HG03108 (cell line): ENCODE results near the gene DEFB131B.
"Not testable (repeated sequence)": the region's sequence is repeated elsewhere in the genome, so short reads cannot be mapped to it uniquely, and the experiment has no call there.

Source experiments
- ATAC-seq: cut with Tn5 transposase; IDR thresholded peaks from one replicate; pipeline ENCODE4 v1.9.1; 2021; ENCODE audit warnings: moderate library complexity; ENCODE audit not compliant: unreplicated experiment

DEFB131B gene, protein sequence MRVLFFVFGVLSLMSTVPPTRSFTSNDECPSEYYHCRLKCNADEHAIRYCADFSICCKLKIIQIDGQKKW

DNA sequence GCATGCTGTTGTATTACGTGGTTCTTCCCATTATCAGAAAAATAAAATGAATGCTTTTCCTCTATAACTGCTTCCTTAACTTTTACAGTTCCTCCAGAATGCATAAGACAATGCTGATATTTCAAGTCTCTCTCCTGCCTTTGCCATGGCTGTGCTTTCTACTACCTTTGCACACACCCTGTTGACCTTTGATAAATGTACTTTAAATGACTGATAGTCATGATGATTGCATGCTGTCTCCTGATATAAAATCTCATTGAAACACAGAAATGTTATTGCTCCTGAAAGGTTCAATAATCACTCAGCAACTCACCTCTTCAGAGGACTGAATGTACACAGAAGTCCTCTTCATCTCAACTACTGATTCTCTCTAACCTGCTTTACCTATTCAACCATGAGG is at the start of gene DEFB131B:
TSS of gene DEFB131B (plus strand) at position 395 of the 400 bp plus-strand sequence. CDS start at position 395, 0 bp downstream.
- not testable (repeated sequence) for ATAC-seq

DNA sequence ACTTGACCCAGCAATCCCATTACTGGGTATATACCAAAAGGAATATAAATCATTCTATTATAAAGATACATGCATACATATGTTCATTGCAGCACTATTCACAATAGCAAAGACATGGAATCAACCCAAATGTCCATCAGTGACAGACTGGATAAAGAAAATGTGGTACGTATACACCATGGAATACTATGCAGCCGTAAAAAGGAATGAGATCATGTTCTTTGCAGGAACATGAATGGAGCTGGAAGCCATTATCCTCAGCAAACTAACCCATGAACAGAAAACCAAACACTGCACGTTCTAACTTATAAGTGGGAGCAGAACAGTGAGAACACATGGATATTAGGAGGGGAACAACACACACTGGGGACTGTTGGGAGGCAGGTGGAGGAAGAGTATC is 49.0 kb upstream of the DEFB131B start:
- not testable (repeated sequence) for ATAC-seq

DNA sequence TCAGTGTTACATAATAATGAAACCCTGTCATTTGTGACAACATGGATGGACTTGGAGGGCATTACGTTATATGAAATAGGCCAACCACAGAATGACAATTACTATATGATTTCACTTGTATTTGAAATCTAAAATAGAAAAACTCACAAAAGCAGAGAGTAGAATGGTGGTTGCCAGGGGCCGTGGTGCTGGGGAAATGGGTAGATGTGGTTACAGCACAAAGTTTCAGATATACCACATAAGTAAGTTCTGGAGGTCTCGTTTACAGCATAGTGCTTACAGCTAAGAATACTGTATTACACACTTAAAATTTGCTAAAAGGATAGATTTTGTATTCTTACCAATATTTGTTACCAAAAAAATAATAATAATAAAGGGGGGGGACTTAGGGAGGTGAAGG is 48.6 kb upstream of the DEFB131B start:
- ATAC-seq = not testable (repeated sequence)

DNA sequence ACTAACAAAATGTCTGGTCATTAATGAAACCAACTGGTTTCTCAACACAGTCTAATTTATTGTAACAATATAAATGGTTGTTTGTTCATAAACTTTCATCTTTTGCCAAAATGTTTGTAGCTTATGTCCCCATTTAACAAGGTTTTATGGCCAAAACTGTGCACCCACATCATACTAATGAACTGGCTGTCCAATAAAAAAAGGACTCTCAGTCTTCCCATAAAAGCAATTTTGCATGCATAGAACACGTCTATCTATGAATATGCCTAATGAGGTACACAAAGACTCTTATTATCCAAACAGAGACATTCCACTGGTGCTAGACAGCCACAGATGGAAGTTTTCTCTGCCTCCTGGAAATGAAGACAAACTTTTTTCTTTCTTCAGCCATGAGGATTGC is 45.4 kb upstream of the DEFB131B start, which contains the start of gene DEFB108B:
TSS of gene DEFB108B (plus strand) at position 390 of the 400 bp plus-strand sequence. CDS start at position 390, 0 bp downstream.
- not testable (repeated sequence) for ATAC-seq

DNA sequence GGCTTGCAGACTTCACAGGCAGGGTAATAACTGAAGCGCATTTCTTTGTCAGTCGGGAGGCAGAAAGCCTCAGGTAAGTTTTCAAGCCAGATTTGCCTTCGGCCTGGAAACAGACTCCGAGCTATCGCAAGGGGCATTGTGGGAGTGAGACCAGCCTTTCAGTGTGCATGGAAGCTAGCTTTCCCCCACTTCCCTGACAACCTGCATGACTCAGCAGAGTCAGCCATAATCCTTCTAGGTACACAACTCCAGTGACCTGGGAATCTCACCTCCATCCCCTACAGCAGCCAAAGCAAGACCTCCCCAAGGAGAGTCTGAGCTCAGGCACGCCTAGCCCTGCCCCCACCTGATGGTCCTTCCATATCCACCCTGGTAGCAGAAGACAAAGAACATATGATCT is 35.5 kb upstream of the DEFB131B start:
- ATAC-seq = not testable (repeated sequence)

DNA sequence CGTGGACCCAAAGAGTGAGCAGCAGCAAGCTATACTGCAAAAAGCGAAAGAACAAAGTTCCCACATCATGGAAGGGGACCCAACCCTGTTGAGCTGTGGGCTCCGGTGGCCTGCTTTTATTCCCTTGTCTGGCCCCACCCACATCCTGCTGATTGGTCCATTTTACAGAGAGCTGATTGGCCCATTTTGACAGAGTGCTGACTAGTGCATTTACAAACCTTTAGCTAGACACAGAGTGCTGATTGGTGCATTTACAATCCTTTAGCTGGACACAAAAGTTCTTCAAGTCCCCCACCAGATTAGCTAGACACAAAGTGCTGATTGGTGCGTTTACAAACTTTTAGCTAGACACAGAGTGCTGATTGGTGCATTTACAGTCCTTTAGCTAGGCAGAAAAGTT is 34.9 kb upstream of the DEFB131B start:
- ATAC-seq = not testable (repeated sequence)

DNA sequence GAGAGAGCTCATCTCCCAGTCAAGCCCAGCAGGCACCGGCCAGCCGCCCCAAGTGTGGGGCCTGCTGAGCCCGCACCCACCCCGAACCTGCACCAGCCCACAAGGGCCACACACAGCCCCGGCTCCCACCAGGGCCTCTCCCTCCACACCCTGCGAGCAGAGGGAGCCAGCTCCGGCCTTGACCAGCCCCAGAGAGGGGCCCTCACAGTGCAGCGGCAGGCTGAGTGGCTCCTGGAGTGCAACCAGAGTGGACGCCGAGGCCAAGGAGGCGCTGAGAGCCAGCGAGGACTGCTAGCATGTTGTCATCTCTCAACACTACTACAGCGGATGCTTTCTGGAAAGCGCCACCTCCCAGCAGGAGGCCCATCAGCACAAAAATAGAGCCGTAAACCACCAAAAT is 34.4 kb upstream of the DEFB131B start:
- ATAC-seq = no peak

DNA sequence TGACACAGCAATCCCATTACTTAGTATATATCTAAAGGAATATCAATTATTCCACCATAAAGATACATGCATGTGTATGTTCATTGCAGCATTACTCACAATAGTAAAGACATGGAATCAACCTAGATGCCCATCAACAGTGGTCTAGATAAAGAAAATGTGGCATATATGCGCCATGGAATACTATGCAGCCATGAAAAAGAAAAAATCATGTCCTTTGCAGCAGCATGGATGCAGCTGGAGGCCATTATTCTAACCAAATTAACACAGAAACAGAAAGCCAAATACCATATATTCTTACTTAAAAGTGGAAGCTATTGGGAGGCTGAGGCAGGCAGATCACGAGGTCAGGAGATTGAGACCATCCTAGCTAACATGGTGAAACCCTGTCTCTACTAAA is 24.4 kb upstream of the DEFB131B start:
- ATAC-seq = not testable (repeated sequence)

DNA sequence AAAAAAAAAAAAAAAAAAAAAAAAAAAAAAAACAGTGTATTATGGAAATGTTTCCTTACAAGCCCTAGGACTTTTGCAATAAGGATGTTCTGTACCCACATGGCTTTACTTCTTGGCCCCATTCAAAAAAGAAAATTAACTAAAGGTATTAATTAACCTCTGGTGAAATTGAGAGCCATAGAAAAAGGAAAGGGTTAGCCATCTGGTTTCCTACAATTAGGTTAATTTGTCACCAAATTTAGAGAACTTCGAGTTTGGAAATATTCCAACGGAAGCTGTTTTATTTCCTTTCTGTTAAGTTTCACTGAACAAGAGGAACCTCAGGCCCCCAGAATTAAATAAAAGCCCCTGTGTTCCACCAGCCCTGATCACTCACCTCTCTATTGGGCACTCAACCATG is 22.4 kb upstream of the DEFB131B start:
- not testable (repeated sequence) for ATAC-seq

DNA sequence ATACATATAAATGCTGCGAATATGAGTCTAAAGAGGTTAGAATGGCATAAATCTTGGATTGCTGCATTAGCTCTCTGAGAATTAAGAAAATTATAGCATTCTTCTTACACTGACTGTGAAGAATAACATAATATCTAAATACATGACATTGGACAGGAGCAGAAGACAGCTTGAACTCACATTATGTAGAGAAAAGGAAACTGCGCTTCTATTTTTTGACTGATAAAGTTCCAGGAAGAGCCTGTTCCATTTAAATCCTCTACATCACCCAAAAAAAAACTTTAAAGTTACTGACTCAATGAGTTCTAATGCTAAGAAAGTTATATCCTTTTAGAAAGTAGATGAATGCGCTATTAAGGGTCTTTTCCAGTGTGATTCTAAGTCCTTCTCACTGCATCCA is 17.4 kb upstream of the DEFB131B start:
- not testable (repeated sequence) for ATAC-seq

DNA sequence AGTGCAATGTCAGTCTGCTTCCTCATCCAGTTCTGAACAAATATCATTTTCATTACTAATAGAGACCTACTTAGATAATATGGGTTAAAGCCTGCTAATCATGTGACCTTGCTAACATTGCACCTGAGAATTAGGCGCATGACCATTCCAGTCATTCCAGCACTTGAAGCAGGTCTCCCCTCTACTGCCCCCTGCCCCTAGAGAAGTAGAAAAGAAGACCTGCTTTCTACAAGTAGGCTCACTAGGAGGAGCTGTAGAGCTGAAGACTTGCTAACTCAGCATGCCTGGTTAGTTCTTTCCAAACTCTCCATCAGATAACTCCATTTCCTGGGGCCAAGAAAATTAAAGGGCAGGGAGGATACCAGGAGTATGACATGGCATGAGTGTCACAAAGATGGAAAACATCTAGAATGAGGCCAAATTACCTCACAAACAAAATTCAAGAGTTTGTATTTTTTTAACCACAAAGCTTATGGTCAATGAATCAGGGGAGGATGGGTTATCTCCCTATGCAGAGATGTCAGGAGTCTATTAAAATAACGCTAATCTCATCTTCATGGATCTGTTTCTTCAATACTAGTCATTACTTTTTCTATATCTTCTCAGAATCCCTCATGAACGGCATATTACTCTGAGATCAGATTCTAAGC is 14.2 kb upstream of the DEFB131B start:
- ATAC-seq = not testable (repeated sequence)

DNA sequence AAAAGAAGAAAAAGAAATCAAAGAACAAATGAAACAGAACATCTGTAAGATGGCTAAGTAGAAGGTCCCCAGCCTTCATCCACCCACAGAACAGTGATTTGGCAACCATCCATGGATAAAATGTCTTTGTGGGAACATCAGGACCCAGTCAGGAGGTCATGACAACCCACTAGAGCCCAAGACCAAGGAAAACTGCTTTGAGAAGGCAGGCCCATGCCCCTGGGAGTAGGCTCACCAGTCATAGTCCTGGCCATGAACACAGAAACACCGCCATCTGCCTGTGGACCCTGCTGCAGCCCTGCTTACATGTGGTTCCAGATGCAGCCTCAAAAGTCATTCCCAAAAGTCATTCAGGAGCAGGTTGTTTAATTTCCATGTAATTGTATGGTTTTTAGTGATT is 11.0 kb upstream of the DEFB131B start:
- not testable (repeated sequence) for ATAC-seq

DNA sequence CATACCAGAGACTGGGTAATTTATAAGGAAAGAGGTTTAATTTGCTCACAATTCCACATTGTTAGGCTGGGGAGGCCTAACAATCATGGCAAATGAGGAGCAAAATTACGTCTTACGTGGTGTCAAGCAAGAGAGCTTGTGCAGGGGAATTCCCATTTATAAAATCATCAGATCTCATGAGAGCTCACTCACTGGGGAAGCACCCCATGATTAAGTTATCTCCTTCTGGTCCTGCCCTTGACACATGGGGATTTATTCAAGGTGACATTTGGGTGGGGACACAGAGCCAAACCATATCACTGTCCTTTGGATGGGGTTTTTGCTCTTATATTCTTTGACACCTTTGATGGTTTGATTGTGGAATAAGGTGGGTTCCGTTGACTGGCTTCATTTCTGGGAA is 8.3 kb upstream of the DEFB131B start:
- ATAC-seq = not testable (repeated sequence)

DNA sequence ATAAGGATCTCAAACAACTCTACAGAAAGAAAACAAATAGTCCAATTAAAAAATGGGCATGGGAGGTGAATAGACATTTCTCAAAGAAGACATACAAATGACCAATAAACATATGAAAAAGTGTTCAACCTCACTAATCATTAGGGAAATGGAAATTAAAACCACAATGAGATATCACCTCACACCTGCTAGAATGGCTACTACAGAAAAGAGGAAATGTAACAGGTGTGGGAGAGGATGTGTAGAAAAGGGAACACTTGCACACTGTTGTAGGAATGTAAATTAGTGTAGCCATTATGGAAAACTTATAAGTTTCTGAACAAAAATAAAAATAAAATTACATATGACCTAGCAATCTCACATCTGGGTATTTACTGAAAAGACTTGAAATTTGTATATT is 7.6 kb upstream of the DEFB131B start:
- not testable (repeated sequence) for ATAC-seq

DNA sequence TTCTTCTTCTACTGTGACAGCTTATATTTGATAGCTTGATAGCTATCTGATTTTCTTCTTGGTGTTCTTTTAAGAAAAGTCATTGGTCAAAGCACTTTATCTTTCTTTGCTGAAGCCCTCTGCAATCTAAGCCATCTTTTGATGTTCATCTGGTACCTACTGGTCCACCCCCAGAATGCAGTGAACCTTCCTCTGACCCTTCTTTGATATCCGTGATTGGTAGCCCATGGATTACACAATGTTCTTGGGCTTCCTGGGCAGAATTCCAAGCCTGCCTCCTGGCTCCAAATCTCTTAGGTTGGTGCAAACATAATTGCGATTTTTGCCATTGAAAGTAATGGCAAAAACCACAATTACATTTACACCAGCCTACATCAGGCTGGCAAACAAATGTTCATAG is 2.0 kb upstream of the DEFB131B start:
- not testable (repeated sequence) for ATAC-seq

DNA sequence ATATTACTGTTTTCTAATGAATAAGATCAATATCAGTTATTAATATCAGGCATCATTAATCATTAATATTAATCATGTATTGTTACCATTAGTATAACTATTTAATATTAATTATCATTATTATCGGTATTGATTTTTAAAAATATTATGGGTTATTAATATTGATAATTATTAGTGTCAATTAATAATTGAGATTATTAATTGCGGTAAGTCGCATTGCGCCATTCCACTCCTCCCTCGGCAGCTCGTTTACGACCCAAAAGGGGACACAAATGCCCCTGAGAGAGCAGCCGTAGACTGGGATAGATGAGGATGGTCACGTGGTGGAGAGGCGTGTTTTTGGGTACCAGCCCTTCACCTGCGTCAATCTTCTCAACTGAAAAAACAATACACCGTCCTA is 7.6 kb downstream of the DEFB131B start:
- not testable (repeated sequence) for ATAC-seq

DNA sequence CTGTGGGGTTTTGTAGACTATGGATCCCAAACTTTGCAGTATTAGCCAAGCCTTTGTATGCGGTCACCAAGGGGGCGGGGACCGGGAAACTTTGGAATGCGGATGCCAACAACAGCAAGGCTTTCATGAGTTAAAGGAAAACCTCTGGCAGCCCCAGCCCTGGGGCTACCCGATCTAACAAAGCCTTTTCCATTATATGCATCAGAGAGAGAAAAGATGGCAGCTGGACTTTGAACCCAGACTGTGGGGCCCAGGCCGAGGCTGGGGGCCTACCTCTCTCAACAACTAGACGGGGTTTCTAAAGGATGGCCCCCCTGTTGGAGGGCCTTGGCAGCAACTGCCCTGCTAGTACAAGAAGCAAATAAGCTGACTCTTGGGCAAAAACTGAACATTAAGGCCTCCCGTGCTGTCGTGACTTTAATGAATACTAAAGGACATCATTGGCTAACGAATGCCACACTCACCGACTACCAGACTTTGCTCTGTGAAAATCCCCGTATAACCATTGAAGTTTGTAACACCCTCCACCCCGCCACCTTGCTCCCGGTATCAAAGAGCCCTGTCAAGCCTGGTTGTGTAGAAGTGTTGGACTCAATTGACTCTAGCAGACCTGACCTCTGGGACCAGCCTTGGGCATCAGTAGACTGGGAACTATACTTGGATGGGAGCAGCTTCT is 10.2 kb downstream of the DEFB131B start:
- not testable (repeated sequence) for ATAC-seq

DNA sequence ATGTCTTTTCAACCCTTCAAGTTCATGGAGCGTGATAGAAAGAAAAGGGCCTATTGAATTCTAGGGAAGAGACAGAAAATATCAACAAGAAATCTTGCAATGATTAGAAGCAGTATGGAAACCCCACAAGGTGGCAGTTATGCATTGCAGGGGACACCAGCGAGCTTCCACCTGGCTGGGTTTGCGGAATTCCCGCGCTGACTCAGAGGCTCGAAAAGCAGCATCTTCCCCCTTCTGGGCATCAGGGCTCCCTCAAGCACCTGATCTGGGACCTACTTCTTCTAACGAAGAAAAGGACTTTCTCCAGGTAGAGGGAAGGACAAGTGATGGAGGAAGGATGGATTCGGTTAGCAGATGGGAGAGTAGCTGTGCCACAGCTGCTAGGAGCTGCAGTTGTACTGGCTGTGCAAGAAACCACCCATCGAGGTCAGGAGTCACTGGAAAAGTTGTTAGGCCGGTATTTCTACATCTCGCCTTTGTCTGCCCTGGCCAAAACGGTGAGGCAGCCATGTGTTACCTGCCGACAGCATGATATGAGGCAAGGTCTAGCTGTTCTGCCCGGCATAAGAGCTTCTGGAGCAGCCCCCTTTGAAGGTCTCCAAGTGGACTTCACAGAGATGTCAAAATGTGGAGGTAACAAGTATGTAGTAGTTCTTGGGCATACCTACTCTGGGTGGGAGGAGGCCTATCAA is 11.1 kb downstream of the DEFB131B start:
- ATAC-seq = not testable (repeated sequence)

DNA sequence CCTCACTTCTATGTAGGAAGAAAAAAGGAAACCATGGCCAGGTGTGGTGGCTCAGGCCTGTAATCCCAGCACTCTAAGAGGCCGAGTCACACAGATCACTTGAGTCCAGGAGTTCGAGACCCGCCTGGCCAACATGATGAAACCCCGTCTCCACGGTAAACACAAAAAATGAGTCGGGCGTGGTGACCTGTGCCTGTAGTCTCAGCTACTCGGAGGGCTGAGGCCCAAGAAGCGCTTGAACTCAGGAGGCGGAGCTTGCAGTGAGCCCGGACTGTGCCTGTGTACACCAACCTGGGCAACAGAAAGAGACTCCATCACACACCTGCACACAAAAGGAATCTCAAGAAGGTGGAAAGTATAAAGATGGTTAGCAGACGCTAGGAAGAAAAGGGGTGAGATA is 17.7 kb downstream of the DEFB131B start:
- no peak for ATAC-seq

DNA sequence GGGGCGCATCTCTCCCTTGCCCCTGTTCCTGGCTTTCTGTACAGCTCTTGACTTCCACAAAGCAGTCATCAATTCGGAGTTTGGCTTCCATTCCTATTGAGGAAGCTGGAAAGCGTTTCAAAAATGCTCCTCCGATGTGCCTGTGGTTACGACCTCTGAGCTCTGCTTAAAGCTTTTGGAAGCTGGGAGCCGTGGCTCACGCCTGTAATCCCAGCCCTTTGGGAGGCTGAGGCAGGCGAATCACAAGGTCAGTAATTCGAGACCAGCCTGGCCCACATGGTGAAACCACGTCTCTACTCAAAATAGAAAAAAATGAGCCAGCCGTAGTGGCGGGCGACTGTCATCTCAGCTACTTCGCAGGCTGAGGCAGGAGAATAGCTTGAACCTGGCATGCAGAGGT is 22.9 kb downstream of the DEFB131B start:
- ATAC-seq = not testable (repeated sequence)

DNA sequence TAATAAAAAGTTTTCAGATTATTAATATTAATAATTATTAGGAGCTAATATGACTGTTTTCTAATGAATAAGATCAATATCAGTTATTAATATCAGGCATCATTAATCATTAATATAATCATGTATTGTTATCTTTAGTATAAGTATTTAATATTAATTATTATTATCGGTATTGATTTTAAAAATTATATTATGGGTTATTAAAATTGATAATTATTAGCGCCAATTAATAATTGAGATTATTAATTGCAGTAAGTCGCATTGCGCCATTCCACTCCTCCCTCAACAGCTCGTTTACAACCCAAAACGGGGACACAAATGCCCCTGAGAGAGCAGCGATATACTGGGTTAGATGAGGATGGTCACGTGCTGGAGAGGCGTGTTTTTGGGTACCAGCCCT is 30.0 kb downstream of the DEFB131B start:
- ATAC-seq = no peak

DNA sequence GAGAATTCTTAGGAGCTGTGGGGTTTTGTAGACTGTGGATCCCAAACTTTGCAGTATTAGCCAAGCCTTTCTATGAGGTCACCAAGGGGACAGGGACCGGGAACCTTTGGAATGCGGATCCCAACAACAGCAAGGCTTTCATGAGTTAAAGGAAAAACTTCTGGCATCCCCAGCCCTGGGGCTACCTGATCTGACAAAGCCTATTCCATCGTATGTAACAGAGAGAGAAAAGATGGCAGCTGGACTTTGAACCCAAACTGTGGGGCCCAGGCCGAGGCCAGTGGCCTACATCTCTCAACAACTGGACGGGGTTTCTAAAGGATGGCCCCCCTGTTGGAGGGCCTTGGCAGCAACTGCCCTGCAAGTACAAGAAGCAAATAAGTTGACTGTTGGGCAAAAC is 32.5 kb downstream of the DEFB131B start:
- ATAC-seq = not testable (repeated sequence)
